GM23338 (cell line): Measurements from ENCODE around the gene PGGHG. TPM values are rescaled to one million over a fixed set of nuclear protein-coding genes. Genes with fewer than 3 reads are reported as not detected.

Experiments
- ATAC-seq: fragments of 200-7000 bp; cut with Tn5 transposase; 3 replicates; pipeline ENCODE4 v1.9.1; 2020
- DNase-seq: peaks from one replicate; pipeline ENCODE4 v3.0.0-alpha.2; 2015; ENCODE audit warnings: low spot score
- H2AFZ ChIP-seq: fragments of 200-600 bp; sonication (generic); 2 replicates; pipeline ENCODE4 v1.8.0; 2016; ENCODE audit warnings: antibody characterized with exemption, mild to moderate bottlenecking, moderate library complexity
- H3F3A ChIP-seq: fragments of 200-600 bp; sonication (generic); replicated peaks from 2 replicates; pipeline ENCODE4 v1.8.0; 2017; ENCODE audit warnings: antibody characterized with exemption, mixed run types, low read depth
- H3K27ac ChIP-seq: fragments of 200-600 bp; sonication (generic); 2 replicates; pipeline ENCODE4 v1.6.1; 2016; ENCODE audit warnings: low read depth
- H3K27me3 ChIP-seq: fragments of 200-600 bp; sonication (generic); 2 replicates; pipeline ENCODE4 v1.8.0; 2016; ENCODE audit warnings: mild to moderate bottlenecking, mixed run types, moderate library complexity; ENCODE audit not compliant: insufficient read depth
- H3K36me3 ChIP-seq: fragments of 200-600 bp; sonication (generic); 2 replicates; pipeline ENCODE4 v1.8.0; 2016; ENCODE audit warnings: mild to moderate bottlenecking; ENCODE audit not compliant: insufficient read depth
- H3K4me1 ChIP-seq: fragments of 200-600 bp; sonication (generic); 2 replicates; pipeline ENCODE4 v1.8.0; 2016; ENCODE audit warnings: mild to moderate bottlenecking, moderate library complexity; ENCODE audit not compliant: insufficient read depth
- H3K4me2 ChIP-seq: fragments of 200-600 bp; sonication (generic); 2 replicates; pipeline ENCODE4 v1.7.1; 2017; ENCODE audit warnings: mixed run types
- H3K4me3 ChIP-seq: fragments of 200-600 bp; sonication (generic); 2 replicates; pipeline ENCODE4 v1.6.1; 2016; ENCODE audit warnings: mixed run types
- H3K79me2 ChIP-seq: fragments of 200-600 bp; sonication (generic); replicated peaks from 2 replicates; pipeline ENCODE4 v1.8.0; 2017; ENCODE audit warnings: mild to moderate bottlenecking; ENCODE audit not compliant: insufficient read depth
- H3K9me2 ChIP-seq: fragments of 200-600 bp; sonication (generic); 2 replicates; pipeline ENCODE4 v1.8.0; 2017; ENCODE audit not compliant: insufficient read depth
- H4K20me1 ChIP-seq: fragments of 200-600 bp; sonication (generic); replicated peaks from 2 replicates; pipeline ENCODE4 v1.8.0; 2017; ENCODE audit warnings: mild to moderate bottlenecking; ENCODE audit not compliant: insufficient read depth
- H3K27ac Mint-ChIP-seq: 2 replicates; pipeline ENCODE4 v1.8.0; 2020; ENCODE audit warnings: inconsistent platforms, mild to moderate bottlenecking, moderate library complexity, mixed read lengths
- H3K27me3 Mint-ChIP-seq: 3 replicates; pipeline ENCODE4 v1.8.0; 2022; ENCODE audit warnings: low read depth, mild to moderate bottlenecking, moderate library complexity, mixed read lengths, inconsistent platforms; ENCODE audit not compliant: insufficient read depth, poor library complexity
- H3K36me3 Mint-ChIP-seq: 3 replicates; pipeline ENCODE4 v1.8.0; 2021; ENCODE audit warnings: low read depth, mild to moderate bottlenecking, inconsistent platforms, moderate library complexity, mixed read lengths
- H3K4me1 Mint-ChIP-seq: 3 replicates; pipeline ENCODE4 v1.8.0; 2020; ENCODE audit warnings: mild to moderate bottlenecking, inconsistent platforms, mixed read lengths
- H3K4me3 Mint-ChIP-seq: 3 replicates; pipeline ENCODE4 v1.8.0; 2021; ENCODE audit warnings: moderate library complexity, mild to moderate bottlenecking, inconsistent platforms, mixed read lengths
- H3K9me3 Mint-ChIP-seq: 3 replicates; pipeline ENCODE4 v1.8.0; 2020; ENCODE audit warnings: moderate library complexity, mild to moderate bottlenecking, inconsistent platforms, mixed read lengths
- CREB1 ChIP-seq: fragments of 250-450 bp; sonication (Bioruptor Pico); IDR thresholded peaks from 2 replicates; pipeline ENCODE4 v1.5.0; 2020; ENCODE audit warnings: low read depth, mild to moderate bottlenecking, moderate library complexity
- EZH2phosphoT487 ChIP-seq: fragments of 200-600 bp; sonication (generic); IDR thresholded peaks from one replicate; pipeline ENCODE4 v1.8.1; 2018; ENCODE audit warnings: antibody characterized with exemption; ENCODE audit not compliant: unreplicated experiment
- JUNB ChIP-seq: IDR thresholded peaks from one replicate; pipeline ENCODE4 v1.6.1; 2016; ENCODE audit warnings: antibody characterized with exemption; ENCODE audit not compliant: unreplicated experiment
- NANOG ChIP-seq: IDR thresholded peaks from 2 replicates; pipeline ENCODE4 v1.6.1; 2016; ENCODE audit warnings: antibody characterized with exemption, borderline replicate concordance
- POLR2AphosphoS5 ChIP-seq: IDR thresholded peaks from 2 replicates; pipeline ENCODE4 v1.6.1; 2016; ENCODE audit warnings: antibody characterized with exemption, low read depth
- REST ChIP-seq: IDR thresholded peaks from one replicate; pipeline ENCODE4 v1.6.1; 2018; ENCODE audit warnings: antibody characterized with exemption; ENCODE audit not compliant: unreplicated experiment
- ZNF114 ChIP-seq: fragments of 250-450 bp; sonication (Bioruptor Pico); IDR thresholded peaks from 2 replicates; pipeline ENCODE4 v1.5.0; 2020; ENCODE audit warnings: mild to moderate bottlenecking, moderate library complexity
- polyA plus RNA-seq: library from polyadenylated mRNA; unstranded; fragments of >200 nt; fragmentation: Nextera tagmentation; extraction: Ambion mirVana; gene quantifications from 2 replicates; pipeline ENCODE4 v1.2.1, GENCODE V29; 2016
- total RNA-seq: library from RNA; depleted of rRNA; stranded (reverse); fragments of >200 nt; shearing (Covaris generic); gene quantifications from 2 replicates; pipeline ENCODE4 v1.2.3, GENCODE V29; 2014
- TF ChIP-seq, protein P1 (sequence below), 2 experiments: fragments of 200-600 bp in 1 of 2; sonication (generic) in 1 of 2; conservative IDR thresholded peaks; 2 replicates each; pipeline versions ENCODE4 v1.5.1 to v1.6.1; 2016 to 2017; ENCODE audit warnings: antibody characterized with exemption in 2 of 2, low read depth in 2 of 2, mild to moderate bottlenecking in 2 of 2, moderate library complexity in 1 of 2
- TF ChIP-seq, protein P2 (sequence below): fragments of 250-450 bp; sonication (Bioruptor Pico); IDR thresholded peaks from 2 replicates; pipeline ENCODE4 v1.5.0; 2020; ENCODE audit warnings: mild to moderate bottlenecking, moderate library complexity

Gene PGGHG
- total and polyA plus RNA-seq, 2 experiments from 2014 or later: 24.9 to 55.8 TPM

- DNase-seq (peak; percentile 87), ATAC-seq (peak; percentile 65)
- no peaks in the 10 kb centered on the region for H3K9me2 ChIP-seq
- H3K4me2 ChIP-seq: peak overlapping the region; percentile 65
- Mint-ChIP-seq H3K36me3 (peaks cover 10% of the 10 kb centered on the region; the same call in 2 of the 3 replicates), H3K4me3 (no peak overlapping the region; the same call in 2 of the 3 replicates), H3K27me3 (peaks cover 35% of the 10 kb centered on the region), H3K9me3 (peaks cover 7% of the 10 kb centered on the region; the same call in 2 of the 3 replicates), H3K4me1 (peaks cover 38% of the 10 kb centered on the region), H3K27ac (no peak overlapping the region)
- no peaks in the 10 kb centered on the region for H3K36me3 ChIP-seq
- no peaks in the 10 kb centered on the region for H3K27me3 ChIP-seq
- H3F3A ChIP-seq: peaks cover 11% of the 10 kb centered on the region
- TF ChIP-seq, protein P1, sequence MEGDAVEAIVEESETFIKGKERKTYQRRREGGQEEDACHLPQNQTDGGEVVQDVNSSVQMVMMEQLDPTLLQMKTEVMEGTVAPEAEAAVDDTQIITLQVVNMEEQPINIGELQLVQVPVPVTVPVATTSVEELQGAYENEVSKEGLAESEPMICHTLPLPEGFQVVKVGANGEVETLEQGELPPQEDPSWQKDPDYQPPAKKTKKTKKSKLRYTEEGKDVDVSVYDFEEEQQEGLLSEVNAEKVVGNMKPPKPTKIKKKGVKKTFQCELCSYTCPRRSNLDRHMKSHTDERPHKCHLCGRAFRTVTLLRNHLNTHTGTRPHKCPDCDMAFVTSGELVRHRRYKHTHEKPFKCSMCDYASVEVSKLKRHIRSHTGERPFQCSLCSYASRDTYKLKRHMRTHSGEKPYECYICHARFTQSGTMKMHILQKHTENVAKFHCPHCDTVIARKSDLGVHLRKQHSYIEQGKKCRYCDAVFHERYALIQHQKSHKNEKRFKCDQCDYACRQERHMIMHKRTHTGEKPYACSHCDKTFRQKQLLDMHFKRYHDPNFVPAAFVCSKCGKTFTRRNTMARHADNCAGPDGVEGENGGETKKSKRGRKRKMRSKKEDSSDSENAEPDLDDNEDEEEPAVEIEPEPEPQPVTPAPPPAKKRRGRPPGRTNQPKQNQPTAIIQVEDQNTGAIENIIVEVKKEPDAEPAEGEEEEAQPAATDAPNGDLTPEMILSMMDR (conservative IDR thresholded peaks at IDR 0.05; ENCODE audit: low read depth in 2 of 2): peak; percentile 51 to 78
- TF ChIP-seq EZH2phosphoT487: no peak
- TF ChIP-seq POLR2AphosphoS5: 0 out of 2 replicates have a peak, but pooled peaks have one; percentile 8
- TF ChIP-seq JUNB: no peak
- no peaks in the 10 kb centered on the region for H4K20me1 ChIP-seq
- peaks cover 43% of the 10 kb centered on the region for H3K4me1 ChIP-seq
- H3K4me3 ChIP-seq: no peak overlapping the region
- no peak overlapping the region for H2AFZ ChIP-seq
- peak overlapping the region; percentile 63; the same call in 1 of the 2 replicates for H3K27ac ChIP-seq
- H3K79me2 ChIP-seq: no peaks in the 10 kb centered on the region
Observed at GRCh38 chr11:299951-300735, 11.2 kb downstream of the PGGHG start.

DNA sequence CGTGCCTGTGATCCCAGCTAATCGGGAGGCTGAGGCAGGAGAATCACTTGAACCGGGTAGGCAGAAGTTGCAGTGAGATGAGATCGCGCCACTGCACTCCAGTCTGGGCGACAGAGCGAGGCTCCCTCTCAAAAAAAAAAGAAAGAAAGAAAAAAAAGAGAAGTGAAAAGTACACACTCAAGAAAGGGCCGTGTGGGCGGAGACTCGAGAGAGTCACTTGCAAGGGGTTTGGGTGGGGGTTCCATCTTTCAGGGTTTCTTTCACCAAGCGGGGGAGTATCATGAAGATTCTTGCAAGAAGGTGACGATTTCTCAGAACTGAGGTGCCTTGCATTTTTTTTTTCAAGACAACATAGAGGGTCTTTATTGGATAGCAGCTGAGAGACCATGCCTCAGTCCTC lies 14.4 kb downstream of the PGGHG start:
- Mint-ChIP-seq H3K27me3 (peaks cover 36% of the 10 kb centered on the region), H3K9me3 (peaks cover 7% of the 10 kb centered on the region; the same call in 2 of the 3 replicates), H3K4me1 (peaks cover 55% of the 10 kb centered on the region), H3K36me3 (peaks cover 10% of the 10 kb centered on the region; the same call in 2 of the 3 replicates), H3K27ac (no peak overlapping the region), H3K4me3 (no peak overlapping the region)
- ATAC-seq (no peak), DNase-seq (no peak)
- H3K27ac ChIP-seq: no peak overlapping the region
- no peaks in the 10 kb centered on the region for H3K36me3 ChIP-seq
- no peaks in the 10 kb centered on the region for H3K27me3 ChIP-seq
- H3K9me2 ChIP-seq: no peaks in the 10 kb centered on the region
- no peak overlapping the region for H3K4me3 ChIP-seq
- H4K20me1 ChIP-seq: no peaks in the 10 kb centered on the region
- H3K79me2 ChIP-seq: no peaks in the 10 kb centered on the region
- H2AFZ ChIP-seq: no peak overlapping the region
- peaks cover 61% of the 10 kb centered on the region for H3K4me1 ChIP-seq
- 0 out of 2 replicates have a peak overlapping the region, but pooled peaks have one; percentile 37 for H3K4me2 ChIP-seq
- H3F3A ChIP-seq: peaks cover 26% of the 10 kb centered on the region
- TF ChIP-seq CREB1 (no peak), ZNF114 (CRISPR knock-in tag) (no peak), REST (no peak), NANOG (no peak)
- TF ChIP-seq, protein P2, sequence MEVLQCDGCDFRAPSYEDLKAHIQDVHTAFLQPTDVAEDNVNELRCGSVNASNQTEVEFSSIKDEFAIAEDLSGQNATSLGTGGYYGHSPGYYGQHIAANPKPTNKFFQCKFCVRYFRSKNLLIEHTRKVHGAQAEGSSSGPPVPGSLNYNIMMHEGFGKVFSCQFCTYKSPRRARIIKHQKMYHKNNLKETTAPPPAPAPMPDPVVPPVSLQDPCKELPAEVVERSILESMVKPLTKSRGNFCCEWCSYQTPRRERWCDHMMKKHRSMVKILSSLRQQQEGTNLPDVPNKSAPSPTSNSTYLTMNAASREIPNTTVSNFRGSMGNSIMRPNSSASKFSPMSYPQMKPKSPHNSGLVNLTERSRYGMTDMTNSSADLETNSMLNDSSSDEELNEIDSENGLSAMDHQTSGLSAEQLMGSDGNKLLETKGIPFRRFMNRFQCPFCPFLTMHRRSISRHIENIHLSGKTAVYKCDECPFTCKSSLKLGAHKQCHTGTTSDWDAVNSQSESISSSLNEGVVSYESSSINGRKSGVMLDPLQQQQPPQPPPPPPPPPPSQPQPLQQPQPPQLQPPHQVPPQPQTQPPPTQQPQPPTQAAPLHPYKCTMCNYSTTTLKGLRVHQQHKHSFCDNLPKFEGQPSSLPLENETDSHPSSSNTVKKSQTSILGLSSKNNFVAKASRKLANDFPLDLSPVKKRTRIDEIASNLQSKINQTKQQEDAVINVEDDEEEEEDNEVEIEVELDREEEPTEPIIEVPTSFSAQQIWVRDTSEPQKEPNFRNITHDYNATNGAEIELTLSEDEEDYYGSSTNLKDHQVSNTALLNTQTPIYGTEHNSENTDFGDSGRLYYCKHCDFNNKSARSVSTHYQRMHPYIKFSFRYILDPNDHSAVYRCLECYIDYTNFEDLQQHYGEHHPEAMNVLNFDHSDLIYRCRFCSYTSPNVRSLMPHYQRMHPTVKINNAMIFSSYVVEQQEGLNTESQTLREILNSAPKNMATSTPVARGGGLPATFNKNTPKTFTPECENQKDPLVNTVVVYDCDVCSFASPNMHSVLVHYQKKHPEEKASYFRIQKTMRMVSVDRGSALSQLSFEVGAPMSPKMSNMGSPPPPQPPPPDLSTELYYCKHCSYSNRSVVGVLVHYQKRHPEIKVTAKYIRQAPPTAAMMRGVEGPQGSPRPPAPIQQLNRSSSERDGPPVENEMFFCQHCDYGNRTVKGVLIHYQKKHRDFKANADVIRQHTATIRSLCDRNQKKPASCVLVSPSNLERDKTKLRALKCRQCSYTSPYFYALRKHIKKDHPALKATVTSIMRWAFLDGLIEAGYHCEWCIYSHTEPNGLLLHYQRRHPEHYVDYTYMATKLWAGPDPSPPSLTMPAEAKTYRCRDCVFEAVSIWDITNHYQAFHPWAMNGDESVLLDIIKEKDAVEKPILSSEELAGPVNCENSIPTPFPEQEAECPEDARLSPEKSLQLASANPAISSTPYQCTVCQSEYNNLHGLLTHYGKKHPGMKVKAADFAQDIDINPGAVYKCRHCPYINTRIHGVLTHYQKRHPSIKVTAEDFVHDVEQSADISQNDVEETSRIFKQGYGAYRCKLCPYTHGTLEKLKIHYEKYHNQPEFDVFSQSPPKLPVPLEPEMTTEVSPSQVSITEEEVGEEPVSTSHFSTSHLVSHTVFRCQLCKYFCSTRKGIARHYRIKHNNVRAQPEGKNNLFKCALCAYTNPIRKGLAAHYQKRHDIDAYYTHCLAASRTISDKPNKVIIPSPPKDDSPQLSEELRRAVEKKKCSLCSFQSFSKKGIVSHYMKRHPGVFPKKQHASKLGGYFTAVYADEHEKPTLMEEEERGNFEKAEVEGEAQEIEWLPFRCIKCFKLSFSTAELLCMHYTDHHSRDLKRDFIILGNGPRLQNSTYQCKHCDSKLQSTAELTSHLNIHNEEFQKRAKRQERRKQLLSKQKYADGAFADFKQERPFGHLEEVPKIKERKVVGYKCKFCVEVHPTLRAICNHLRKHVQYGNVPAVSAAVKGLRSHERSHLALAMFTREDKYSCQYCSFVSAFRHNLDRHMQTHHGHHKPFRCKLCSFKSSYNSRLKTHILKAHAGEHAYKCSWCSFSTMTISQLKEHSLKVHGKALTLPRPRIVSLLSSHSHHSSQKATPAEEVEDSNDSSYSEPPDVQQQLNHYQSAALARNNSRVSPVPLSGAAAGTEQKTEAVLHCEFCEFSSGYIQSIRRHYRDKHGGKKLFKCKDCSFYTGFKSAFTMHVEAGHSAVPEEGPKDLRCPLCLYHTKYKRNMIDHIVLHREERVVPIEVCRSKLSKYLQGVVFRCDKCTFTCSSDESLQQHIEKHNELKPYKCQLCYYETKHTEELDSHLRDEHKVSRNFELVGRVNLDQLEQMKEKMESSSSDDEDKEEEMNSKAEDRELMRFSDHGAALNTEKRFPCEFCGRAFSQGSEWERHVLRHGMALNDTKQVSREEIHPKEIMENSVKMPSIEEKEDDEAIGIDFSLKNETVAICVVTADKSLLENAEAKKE (CRISPR knock-in tag): no peak
